ENCODE measurements around the gene CASZ1.

The CASZ1 gene

GRCh38 chr1:10744654-10745238 lies 51.7 kb downstream of the CASZ1 start:
- no peak for DNase-seq (ENCODE audit: low spot score)
- no peak for TF ChIP-seq CTCF (IDR thresholded peaks at IDR 0.05; ENCODE audit: extremely low read depth, missing control alignments)

DNA sequence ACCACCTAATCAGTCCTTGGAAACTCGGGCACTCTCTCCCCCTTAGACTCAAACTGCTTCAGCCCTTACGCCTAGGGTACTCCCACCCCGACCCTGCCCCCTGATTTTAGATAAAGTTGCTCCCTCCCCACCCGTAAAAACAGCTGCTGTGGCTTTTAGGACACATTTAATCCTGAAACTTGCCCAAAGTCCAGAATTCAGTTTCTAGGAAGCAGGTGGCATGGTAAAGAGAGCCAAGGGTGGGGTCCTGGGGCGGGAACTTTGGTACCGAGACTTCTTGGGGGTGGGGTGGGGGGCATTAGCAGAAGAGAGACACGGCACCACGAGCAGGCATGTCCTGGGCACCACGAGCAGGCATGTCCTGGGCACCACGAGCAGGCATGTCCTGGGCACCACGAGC lies 52.4 kb downstream of the CASZ1 start:
- no peak for DNase-seq (ENCODE audit: low spot score)
- no peak for TF ChIP-seq CTCF (IDR thresholded peaks at IDR 0.05; ENCODE audit: extremely low read depth, missing control alignments)

DNA sequence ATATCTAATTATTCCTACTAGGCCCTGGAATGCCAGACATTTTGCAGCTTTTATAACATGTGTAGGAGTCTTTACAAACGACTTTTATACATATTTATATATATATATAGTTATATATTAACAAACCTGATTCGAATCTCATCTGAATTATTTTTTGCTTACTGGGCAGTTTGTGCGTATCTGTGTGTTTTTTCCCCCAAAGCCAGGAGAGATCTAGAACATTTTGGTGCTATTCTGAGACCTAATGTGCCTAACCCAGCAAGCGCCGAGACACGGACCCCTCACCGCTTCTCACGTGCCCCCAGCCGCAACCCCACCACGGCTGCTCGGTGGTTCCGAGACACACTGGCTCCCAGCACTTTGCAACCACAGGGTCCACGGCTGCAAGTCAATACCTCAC lies 54.8 kb downstream of the CASZ1 start:
- DNase-seq (ENCODE audit: low spot score): no peak
- TF ChIP-seq CTCF (IDR thresholded peaks at IDR 0.05; ENCODE audit: extremely low read depth, missing control alignments): no peak

- no peak for DNase-seq (ENCODE audit: low spot score)
- TF ChIP-seq CTCF (IDR thresholded peaks at IDR 0.05; ENCODE audit: extremely low read depth, missing control alignments): no peak
These were observed 56.3 kb downstream of the CASZ1 start for GRCh38 chr1:10740123-10740522.

- TF ChIP-seq CTCF (IDR thresholded peaks at IDR 0.05; ENCODE audit: extremely low read depth, missing control alignments): no peak
These were observed 56.9 kb downstream of the CASZ1 start for GRCh38 chr1:10739589-10739988.

DNA sequence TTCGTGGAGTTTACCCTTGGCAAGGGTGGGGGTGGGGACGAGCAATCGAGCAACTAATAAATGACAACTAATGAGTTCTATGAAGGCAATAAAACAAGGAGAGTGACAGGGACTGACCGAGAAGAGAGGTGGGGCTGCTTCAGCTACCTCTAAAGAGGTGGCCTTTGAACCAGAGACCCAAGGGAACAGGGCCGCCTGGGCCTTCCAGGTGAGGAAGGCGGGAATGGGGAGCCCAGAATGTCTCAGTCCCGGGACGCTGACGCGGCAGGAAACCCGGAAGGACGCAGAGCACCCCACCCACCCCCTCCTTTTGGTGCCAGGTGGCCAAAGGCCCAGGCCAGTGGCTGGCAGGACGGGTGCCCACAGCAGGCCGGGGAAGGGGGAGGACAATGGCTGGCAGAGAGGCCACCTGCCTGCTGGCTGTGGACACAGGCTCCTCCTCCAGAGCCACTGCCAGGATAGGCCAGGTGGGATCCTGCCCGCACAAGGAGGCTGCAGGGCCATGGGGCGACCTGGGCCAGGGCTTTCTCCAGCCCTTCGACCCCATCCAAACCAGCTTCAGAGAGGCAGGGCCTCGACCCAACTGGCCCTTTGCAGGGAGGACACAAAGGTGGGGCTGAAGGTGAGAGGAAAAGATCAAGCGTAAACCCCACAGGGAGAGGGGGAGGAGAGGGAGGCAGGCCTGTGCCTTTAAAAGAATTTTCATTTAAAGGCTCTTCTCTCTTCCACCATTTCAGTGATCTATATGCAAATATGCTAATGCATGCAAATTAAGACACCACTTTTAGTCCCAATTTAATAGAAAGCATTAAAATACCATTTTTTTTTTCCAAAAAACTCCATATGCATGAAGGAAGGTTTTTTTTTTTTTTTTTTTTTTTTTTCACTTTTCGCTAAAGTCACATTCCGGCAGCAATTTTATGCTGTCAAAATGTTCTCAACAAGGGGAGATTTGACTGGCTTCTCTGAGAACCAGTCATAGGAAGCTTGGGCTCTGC lies 58.1 kb downstream of the CASZ1 start:
- no peak for TF ChIP-seq CTCF (IDR thresholded peaks at IDR 0.05; ENCODE audit: extremely low read depth, missing control alignments)
- DNase-seq (ENCODE audit: low spot score): no peak

More at GRCh38 chr1:10739589-10739988, 56.9 kb downstream of the CASZ1 start:
- DNase-seq (ENCODE audit: low spot score): no peak

- DNase-seq (ENCODE audit: low spot score): no peak
- TF ChIP-seq CTCF (IDR thresholded peaks at IDR 0.05; ENCODE audit: extremely low read depth, missing control alignments): no peak
These were observed 58.8 kb downstream of the CASZ1 start for GRCh38 chr1:10737651-10738050.
